Right lobe of liver (tissue), 6 donors: Measurements from ENCODE around the gene RREB1. TPM values are rescaled to one million over a fixed set of nuclear protein-coding genes. Genes with fewer than 3 reads are reported as not detected.

Source experiments
- ATAC-seq, 4 donors: fragments of 200-7000 bp; cut with Tn5 transposase; one replicate each; pipeline ENCODE4 v1.9.1; 2020; ENCODE audit warnings: mild to moderate bottlenecking in 4 of 4, moderate library complexity in 4 of 4
- DNase-seq, 3 donors: peaks; one replicate each; pipeline ENCODE4 v3.0.0-alpha.2; 2020
- H3K27ac ChIP-seq, 3 donors: fragments of 200-600 bp; one replicate each; pipeline ENCODE4 v1.8.0; 2022
- H3K27me3 ChIP-seq, 2 donors: fragments of 200-600 bp; one replicate each; pipeline ENCODE4 v1.8.0; 2022
- H3K36me3 ChIP-seq, 4 donors: fragments of 200-600 bp; sonication (generic) in 1 of 4; one replicate each; pipeline versions ENCODE4 v1.5.1 to v1.8.0; 2017 to 2022; ENCODE audit warnings: control low read depth in 1 of 4
- H3K4me1 ChIP-seq, 4 donors: fragments of 200-600 bp; sonication (generic) in 1 of 4; one replicate each; pipeline versions ENCODE4 v1.5.1 to v1.8.0; 2017 to 2022; ENCODE audit warnings: control low read depth in 1 of 4
- H3K4me3 ChIP-seq, 3 donors: fragments of 200-600 bp; one replicate each; pipeline ENCODE4 v1.8.0; 2022
- H3K9me3 ChIP-seq, 4 donors: fragments of 200-600 bp; sonication (generic) in 1 of 4; one replicate each; pipeline versions ENCODE4 v1.5.1 to v1.8.0; 2017 to 2022; ENCODE audit warnings: control low read depth in 1 of 4
- POLR2A ChIP-seq: fragments of 450-650 bp; IDR thresholded peaks from one replicate; pipeline ENCODE4 v1.6.1; 2017; ENCODE audit warnings: antibody characterized with exemption, mild to moderate bottlenecking
- WGBS: methylation state at CpG from one replicate; pipeline ENCODE4 v1.1.6; 2018; ENCODE audit warnings: low coverage, low lambda C conversion rate; ENCODE audit not compliant: insufficient coverage; ENCODE audit errors: missing lambda C conversion rate; 5-methylcytosine and 5-hydroxymethylcytosine counted together
- intact Hi-C, 2 donors: fragments of 100-400 bp; cut with DNase I; formaldehyde crosslinking; loops; one replicate each; pipeline versions ENCODE4 v1.11.2 to v1.14.1; 2022
- total RNA-seq, 6 experiments: library from RNA; depleted of rRNA in 2 of 6; stranded (reverse); fragments of >200 nt in 2 of 6; fragmentation: NEBNext Ultra II Directional in 3 of 6; extraction: Animal tissue kit (Norgen Biotek cat#: 25700) in 3 of 6; gene quantifications; one replicate each; pipeline versions ENCODE4 v1.1.0 to v1.2.4, GENCODE V29; 2016 to 2023
- TF ChIP-seq, protein P1 (sequence below), 4 donors: fragments of 200-600 bp in 3 of 4; fragments of 450-650 bp in 1 of 4; IDR thresholded peaks; one replicate each; pipeline versions ENCODE4 v1.5.1 to v1.8.0; 2016 to 2022; ENCODE audit warnings: antibody characterized with exemption in 4 of 4, mild to moderate bottlenecking in 2 of 4
- donor health status: DM: no; HTN: yes; CAD: no.
- donor health status: DM: no; HTN: no; CAD: no.
- donor health status: DM: no; HTN: no; CAD: no.
- donor health status: DM: no; HTN: yes; CAD: no.
- donor health status: DM: no; HTN: yes; CAD: no.

RREB1 gene
- total RNA-seq, 6 experiments from 2014 or later: 28.7 to 46.3 (median 39.6) TPM

DNA sequence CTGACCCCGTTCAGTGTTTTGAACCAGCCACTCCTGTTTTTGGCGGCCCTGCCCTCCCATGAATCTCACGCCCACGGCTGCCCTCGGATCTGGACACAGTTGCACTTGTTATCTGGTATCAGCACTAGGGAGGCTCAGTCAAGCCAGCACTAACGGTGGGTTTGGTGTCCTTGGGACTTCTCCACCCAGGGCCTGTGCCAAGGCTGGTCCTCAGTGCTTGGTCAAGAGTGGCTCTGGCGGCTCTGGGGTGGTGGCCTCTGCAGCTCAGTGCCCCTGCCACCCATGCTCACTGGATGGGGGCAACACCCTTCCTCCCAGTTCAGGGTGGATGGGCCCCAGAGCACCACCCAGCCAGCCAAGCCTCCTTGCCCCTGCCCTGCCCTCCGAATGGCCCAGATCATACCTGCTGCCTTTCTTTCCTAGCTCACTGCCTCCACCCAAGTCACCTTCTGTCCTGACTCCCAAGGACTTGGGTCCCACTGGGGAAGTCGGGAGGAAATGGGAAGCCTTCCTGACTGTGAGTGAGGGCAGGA, 150.5 kb downstream of the RREB1 start:
- H3K36me3 ChIP-seq: no peaks in the 10 kb centered on the region
- no peak overlapping the region for H3K4me3 ChIP-seq
- WGBS: 88% methylated on average over 7 of the region's 9 CpGs
- H3K27me3 ChIP-seq: no peaks in the 10 kb centered on the region
- peaks cover 0 to 11% (median 3%) of the 10 kb centered on the region in 4 donors for H3K4me1 ChIP-seq
- H3K9me3 ChIP-seq: no peaks in the 10 kb centered on the region
- peak in 1 of 3 donors; percentile 39 for DNase-seq
- no peak for ATAC-seq
- TF ChIP-seq POLR2A: no peak
- TF ChIP-seq, protein P1, sequence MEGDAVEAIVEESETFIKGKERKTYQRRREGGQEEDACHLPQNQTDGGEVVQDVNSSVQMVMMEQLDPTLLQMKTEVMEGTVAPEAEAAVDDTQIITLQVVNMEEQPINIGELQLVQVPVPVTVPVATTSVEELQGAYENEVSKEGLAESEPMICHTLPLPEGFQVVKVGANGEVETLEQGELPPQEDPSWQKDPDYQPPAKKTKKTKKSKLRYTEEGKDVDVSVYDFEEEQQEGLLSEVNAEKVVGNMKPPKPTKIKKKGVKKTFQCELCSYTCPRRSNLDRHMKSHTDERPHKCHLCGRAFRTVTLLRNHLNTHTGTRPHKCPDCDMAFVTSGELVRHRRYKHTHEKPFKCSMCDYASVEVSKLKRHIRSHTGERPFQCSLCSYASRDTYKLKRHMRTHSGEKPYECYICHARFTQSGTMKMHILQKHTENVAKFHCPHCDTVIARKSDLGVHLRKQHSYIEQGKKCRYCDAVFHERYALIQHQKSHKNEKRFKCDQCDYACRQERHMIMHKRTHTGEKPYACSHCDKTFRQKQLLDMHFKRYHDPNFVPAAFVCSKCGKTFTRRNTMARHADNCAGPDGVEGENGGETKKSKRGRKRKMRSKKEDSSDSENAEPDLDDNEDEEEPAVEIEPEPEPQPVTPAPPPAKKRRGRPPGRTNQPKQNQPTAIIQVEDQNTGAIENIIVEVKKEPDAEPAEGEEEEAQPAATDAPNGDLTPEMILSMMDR (IDR thresholded peaks at IDR 0.05): no peak
- H3K27ac ChIP-seq: no peak overlapping the region
- intact Hi-C loops: no loop called here

DNA sequence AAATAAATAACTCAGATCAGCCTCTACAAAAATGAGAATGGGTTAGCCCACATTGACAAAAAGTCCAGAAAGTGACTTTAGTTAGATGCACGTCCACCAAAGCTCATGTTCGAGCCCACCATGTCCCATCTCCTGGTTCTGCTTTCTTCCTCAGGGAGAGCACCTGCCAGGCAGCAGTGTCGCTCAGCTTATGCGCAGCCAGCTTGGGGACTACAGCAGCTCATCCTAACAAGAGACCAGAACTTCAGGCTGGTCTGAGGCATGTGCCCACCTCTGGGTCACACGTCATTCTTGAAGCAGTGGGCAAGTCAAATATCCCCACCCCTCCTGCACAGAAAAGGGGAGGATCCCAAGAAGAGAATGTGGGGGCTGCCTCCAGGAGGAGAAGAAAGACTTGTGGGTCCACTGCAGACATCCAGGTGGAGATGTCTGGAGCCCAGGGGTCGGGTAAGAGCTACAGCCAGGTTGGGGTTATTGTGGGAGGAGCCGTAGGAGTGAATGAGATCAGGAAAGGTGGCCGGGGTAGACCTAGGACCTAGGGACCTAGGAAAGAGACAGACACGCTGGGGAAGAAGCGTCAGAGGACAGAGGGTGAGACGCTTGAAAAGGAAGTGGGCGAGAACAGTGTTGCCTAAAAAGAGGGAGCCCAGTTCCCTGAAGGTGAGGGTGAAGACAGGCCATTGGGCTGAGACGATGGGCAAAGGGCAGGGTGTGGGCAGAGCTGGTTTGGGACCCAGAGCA, 152.7 kb downstream of the RREB1 start:
- peak in 3 of 4 donors; percentile 7 to 9 (median 8) for ATAC-seq
- Histone ChIP-seq H3K27me3 (no peaks in the 10 kb centered on the region), H3K27ac (peak overlapping the region in 2 of 3 donors; percentile 77), H3K4me3 (peak overlapping the region; percentile 41 to 72 (median 68)), H3K9me3 (no peaks in the 10 kb centered on the region), H3K4me1 (peaks cover 0 to 17% (median 3%) of the 10 kb centered on the region in 4 donors), H3K36me3 (no peaks in the 10 kb centered on the region)
- TF ChIP-seq, protein P1 (IDR thresholded peaks at IDR 0.05): no peak
- no peak for TF ChIP-seq POLR2A
- DNase-seq: peak in 1 of 3 donors; percentile 35
- 33% methylated on average over 10 of the region's 13 CpGs for WGBS
- intact Hi-C loops: no loop called here

DNA sequence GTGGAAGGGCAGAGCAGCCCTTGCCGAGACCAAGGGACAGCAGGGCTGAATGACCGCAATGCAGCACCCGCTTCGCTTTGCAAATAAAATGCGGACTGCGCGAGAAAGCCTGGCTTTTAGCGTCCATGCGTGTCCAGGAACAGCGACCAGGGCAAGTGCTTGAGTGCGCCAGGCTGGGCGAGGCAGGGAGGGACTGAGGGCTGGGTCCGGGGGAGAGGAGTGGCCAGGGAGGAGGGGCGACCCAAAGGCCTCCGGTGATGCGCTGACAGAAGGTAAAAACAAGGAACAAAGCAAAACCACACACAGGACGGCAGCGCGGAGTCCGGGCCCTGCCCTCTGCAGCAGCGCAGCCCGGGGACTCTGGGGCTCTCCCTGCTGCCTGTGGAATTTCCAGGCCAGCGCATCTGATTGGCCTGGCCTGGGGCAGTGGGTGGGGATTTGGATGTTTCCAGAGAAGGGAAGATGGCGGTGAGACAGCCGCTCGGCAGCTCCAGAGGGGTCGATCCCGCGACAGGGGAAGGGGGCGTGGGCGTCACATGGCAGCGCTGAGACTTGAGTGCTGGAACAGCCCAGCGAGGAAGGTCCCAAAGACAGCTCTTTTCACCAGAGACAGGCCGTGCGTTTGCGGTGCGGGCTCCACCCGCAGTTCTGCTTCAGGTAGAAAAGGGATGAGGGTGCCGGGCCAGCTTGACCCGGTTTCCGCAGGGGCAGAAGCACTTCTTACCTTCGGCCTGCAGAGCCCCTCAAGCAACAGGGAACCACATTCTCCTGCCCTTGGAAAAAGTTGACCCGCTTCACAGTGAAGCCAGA, 153.5 kb downstream of the RREB1 start:
- ATAC-seq (peak; percentile 95 to 98 (median 96)), DNase-seq (peak; percentile 90 to 95 (median 90))
- no peaks in the 10 kb centered on the region for H3K27me3 ChIP-seq
- intact Hi-C loops: no loop called here
- peak overlapping the region; percentile 35 to 77 (median 77) for H3K27ac ChIP-seq
- peaks cover 0 to 17% (median 3%) of the 10 kb centered on the region in 4 donors for H3K4me1 ChIP-seq
- H3K9me3 ChIP-seq: no peaks in the 10 kb centered on the region
- H3K36me3 ChIP-seq: no peaks in the 10 kb centered on the region
- TF ChIP-seq POLR2A: peak; percentile 78
- TF ChIP-seq, protein P1 (IDR thresholded peaks at IDR 0.05): peak in 1 of 4 donors; percentile 9
- H3K4me3 ChIP-seq: peak overlapping the region; percentile 41 to 72 (median 68)
- under 1% methylated on average over 19 of the region's 43 CpGs for WGBS

DNA sequence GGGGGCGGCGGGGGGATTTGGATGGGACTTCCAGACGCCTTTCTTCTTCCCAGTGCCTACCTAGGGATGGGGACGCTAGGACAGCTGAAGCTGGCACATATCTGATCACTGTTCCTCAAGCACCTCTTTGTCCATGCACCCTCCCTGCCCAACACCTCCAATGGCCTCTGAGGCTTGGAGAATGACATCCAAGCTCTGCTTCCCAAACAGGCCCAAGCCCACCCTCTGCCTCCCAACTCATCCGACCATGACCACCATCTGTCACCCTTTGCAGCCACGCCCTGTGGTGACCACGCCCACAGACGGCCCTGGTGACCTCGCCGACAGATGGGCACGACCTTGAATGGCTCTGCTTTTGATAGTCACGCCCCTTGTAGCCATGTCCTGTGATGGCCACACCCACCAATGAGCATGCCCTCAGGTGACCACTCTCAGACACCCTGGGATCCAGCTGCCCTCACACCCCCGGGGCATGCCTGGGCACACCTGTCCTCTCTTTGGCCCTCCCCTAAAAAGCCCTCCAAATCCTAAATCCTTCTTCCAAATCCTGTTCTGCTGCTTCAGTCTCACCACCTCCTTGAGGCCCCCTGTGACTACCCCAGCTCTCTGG, 154.2 kb downstream of the RREB1 start:
- Histone ChIP-seq H3K27ac (peak overlapping the region in 2 of 3 donors; percentile 77), H3K36me3 (no peaks in the 10 kb centered on the region), H3K4me3 (peak overlapping the region; percentile 41 to 72 (median 68)), H3K9me3 (no peaks in the 10 kb centered on the region), H3K4me1 (peaks cover 0 to 17% (median 3%) of the 10 kb centered on the region in 4 donors), H3K27me3 (no peaks in the 10 kb centered on the region)
- ATAC-seq: peak in 2 of 4 donors; percentile 10 to 28
- intact Hi-C loops: no loop called here
- TF ChIP-seq POLR2A: no peak
- TF ChIP-seq, protein P1 (IDR thresholded peaks at IDR 0.05): no peak
- WGBS: 33% methylated on average over 1 of the region's 13 CpGs
- peak in 2 of 3 donors; percentile 42 to 58 for DNase-seq
